BJ (cell line): ENCODE results near the gene DCP1B. TPM values are rescaled to one million over a fixed set of nuclear protein-coding genes. Genes with fewer than 3 reads are reported as not detected.

Experiments
- CTCF ChIA-PET: fragments of 350-600 bp; formaldehyde crosslinking; extraction: SDS; loops from one replicate; lab custom pipeline; 2021; ENCODE audit warnings: antibody characterized with exemption, inconsistent platforms; lab: Yijun Ruan, JAX
- POLR2A ChIA-PET: fragments of 300-600 bp; sonication (Branson Sonifier 250); formaldehyde crosslinking; extraction: SDS; loops from one replicate; lab custom pipeline; 2021; ENCODE audit warnings: antibody characterized with exemption; lab: Charles Lee
- DNase-seq: peaks from one replicate; pipeline ENCODE4 v3.0.0-alpha.2; 2011; ENCODE audit warnings: low read depth
- H3K27me3 ChIP-seq: 2 replicates; pipeline ENCODE4 v1.6.0; 2011; ENCODE audit warnings: low read length; ENCODE audit not compliant: control insufficient read depth, insufficient read depth
- H3K36me3 ChIP-seq: 2 replicates; pipeline ENCODE4 v1.5.1; 2011; ENCODE audit warnings: low read length; ENCODE audit not compliant: control insufficient read depth, insufficient read depth
- H3K4me3 ChIP-seq: 2 replicates; pipeline ENCODE4 v1.5.1; 2011; ENCODE audit warnings: low read depth, mild to moderate bottlenecking, control low read depth, low read length
- CTCF ChIP-seq: IDR thresholded peaks from 2 replicates; pipeline ENCODE4 v1.5.1; 2011; ENCODE audit warnings: low read depth, mild to moderate bottlenecking, control low read depth, inconsistent platforms, low read length, moderate library complexity; ENCODE audit not compliant: insufficient read depth
- polyA plus RNA-seq: library from polyadenylated mRNA; depleted of rRNA; stranded (reverse); fragments of >200 nt; gene quantifications from 2 replicates; pipeline ENCODE4 v1.2.3, GENCODE V29; 2011

DCP1B gene
- polyA plus RNA-seq, 1 experiment = 29.1 TPM

- Histone ChIP-seq H3K27me3 (no peaks in the 10 kb centered on the region), H3K4me3 (no peak overlapping the region), H3K36me3 (peaks cover 4% of the 10 kb centered on the region; the same call in 1 of the 2 replicates)
- ChIA-PET CTCF (no interaction called here), POLR2A (no interaction called here)
- DNase-seq = no peak
- TF ChIP-seq CTCF = no peak
These were observed 15.1 kb downstream of the DCP1B start for GRCh38 chr12:1989111-1989510.

GRCh38 chr12:1984759-1985158 lies 19.5 kb downstream of the DCP1B start:
- Histone ChIP-seq H3K4me3 (no peak overlapping the region), H3K27me3 (no peaks in the 10 kb centered on the region), H3K36me3 (peaks cover 4% of the 10 kb centered on the region; the same call in 1 of the 2 replicates)
- CTCF ChIA-PET = no interaction called here
- POLR2A ChIA-PET = no interaction called here
- TF ChIP-seq CTCF = no peak
- no peak for DNase-seq

- no peak for DNase-seq
- TF ChIP-seq CTCF = no peak
- POLR2A ChIA-PET = no interaction called here
- Histone ChIP-seq H3K4me3 (no peak overlapping the region), H3K36me3 (no peaks in the 10 kb centered on the region; the same call in 1 of the 2 replicates), H3K27me3 (no peaks in the 10 kb centered on the region)
- CTCF ChIA-PET = no interaction called here
These were observed 24.0 kb downstream of the DCP1B start for GRCh38 chr12:1980282-1980681.

- no peaks in the 10 kb centered on the region; the same call in 1 of the 2 replicates for H3K36me3 ChIP-seq
- H3K4me3 ChIP-seq = no peak overlapping the region
- DNase-seq = no peak
- ChIA-PET CTCF (interaction anchor here (0.6 kb wide), 1 partner anchor 58 kb away, joined by 3 read pairs; no protein-coding TSS in a partner anchor), POLR2A (no interaction called here)
- H3K27me3 ChIP-seq = no peaks in the 10 kb centered on the region
- TF ChIP-seq CTCF = no peak
These were observed 26.0 kb downstream of the DCP1B start for GRCh38 chr12:1978078-1978862.

- CTCF ChIA-PET = interaction anchor here (0.6 kb wide), 1 partner anchor 58 kb away, joined by 3 read pairs; no protein-coding TSS in a partner anchor
- Histone ChIP-seq H3K27me3 (no peaks in the 10 kb centered on the region), H3K36me3 (no peaks in the 10 kb centered on the region; the same call in 1 of the 2 replicates), H3K4me3 (no peak overlapping the region)
- DNase-seq = no peak
- POLR2A ChIA-PET = no interaction called here
- TF ChIP-seq CTCF = no peak
These were observed 26.7 kb downstream of the DCP1B start for GRCh38 chr12:1977588-1977987.
